CD4-positive, alpha-beta T cell treated with Interleukin-17A for 1 hour (primary cell): ENCODE data around the gene SYPL1.
A peak's percentile ranks its signal among the peaks of the same experiment; 100 is the strongest.

Experiments
- DNase-seq: peaks from one replicate; pipeline ENCODE4 v3.0.0-alpha.2; 2020

SYPL1 gene

DNA sequence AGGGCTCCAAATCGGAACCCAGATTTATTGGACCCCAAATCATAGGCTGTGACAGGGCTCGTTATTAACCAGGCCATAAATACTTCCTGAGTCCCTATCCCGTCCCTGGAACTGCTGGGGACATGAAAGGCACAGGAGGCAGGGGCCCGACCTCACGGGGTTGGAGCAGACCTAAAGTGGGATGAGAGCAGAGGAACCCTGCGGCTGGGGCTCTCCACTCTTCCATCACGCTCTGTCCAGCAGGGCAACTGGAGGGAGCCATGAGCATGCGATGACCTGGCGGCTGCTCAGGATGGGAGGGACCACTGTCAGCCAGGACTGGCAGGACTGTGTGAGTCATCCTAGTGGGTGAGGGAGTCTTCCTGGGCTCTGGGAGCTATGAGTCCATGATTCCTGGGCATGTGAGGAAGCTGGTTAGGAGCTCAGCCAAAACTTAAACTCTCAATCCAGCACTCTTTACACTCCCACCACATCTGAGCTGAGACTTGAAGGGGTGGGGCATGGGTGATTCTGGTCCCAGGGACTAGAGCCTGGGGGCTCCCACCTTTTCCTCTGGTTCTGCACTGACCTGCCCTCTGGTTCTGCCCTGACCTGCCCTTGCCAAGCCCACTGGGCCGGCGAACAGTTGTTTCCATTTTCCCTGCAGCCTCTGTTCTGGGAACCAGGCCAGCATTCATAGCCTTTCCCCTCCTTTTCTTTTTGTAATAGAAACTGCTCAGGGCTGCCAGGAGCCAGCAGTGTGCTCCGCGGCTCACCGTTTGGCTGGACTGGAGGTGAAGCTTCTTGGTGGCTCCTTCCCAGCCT, 47.1 kb downstream of the SYPL1 start:
- no peak for DNase-seq

DNA sequence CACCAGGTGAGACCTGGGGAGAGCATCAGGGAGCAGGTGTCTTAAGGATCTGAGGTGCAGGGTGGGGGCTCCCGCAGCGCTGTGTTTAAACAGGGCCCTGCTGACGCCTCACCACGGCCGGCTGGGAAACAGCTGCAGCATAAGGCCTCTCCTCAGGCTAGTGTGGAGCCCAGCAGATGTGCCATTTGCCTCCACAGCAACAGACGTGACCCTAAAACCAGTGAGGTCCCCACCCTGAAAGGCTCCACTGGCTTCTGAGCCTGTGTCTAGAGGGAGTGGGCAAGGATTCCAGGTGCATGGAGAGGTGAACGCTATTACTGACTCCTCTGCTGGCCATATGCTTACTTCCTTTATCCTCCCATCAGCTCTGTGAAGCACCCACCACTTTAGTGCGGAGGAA, 47.8 kb downstream of the SYPL1 start:
- no peak for DNase-seq

DNA sequence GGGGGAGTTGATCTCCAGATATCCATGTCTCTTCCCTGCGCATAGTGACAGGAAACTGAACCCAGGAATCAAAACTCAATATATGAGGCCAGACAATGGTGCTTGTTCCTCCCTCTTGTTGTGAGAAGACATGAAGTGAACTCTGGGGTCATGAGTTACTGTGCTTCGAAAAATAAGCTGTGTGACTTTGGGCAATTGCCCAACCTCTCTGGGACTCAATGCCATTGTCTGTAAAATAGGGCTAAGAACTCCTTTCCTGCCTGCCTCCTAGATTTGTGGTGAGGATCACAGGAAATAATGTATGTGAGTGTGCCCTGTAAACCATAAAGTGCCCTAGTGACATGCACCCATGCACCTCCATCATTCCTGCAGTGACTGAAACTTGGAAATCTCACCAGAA, 48.4 kb downstream of the SYPL1 start:
- DNase-seq: no peak

DNA sequence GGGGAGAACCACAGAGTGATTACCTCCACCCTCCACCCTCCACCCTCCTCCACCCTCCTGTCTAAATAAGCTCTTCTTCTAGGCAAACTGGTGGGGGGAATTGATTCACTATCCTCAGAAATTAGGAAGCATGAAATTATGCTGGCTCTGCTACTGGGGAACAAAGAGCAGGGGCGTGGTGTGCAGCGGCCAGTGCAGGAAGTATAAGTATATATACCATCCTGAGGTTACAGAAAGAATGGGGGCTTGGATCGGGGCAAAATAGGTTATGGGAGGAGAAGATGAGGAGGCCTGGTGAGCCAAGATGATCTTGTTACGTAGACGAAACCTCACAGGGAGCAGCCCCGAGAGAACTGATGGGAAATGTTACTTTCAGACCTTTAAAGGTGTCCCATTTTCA, 49.1 kb downstream of the SYPL1 start:
- DNase-seq: no peak

DNA sequence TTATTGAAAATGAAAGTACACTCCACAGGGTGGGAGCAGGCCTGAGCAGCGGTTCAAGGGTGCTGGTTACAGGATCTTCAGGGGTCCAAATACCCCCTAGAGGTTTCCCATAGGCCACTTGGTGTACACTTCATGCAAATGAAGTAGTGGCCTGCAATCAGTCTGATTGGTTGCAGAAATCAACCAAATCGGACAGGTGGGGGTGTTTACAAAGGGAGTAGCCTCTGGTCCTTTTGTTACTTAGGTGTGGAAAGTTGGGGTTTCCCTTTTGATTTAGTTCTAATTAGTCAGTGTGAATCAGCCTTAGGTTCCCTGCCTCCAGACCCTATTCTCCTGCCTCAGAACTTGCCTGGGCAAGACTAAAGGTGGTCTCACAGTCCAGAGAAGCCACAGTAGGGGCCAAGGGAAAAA, 49.6 kb downstream of the SYPL1 start:
- DNase-seq: no peak

DNA sequence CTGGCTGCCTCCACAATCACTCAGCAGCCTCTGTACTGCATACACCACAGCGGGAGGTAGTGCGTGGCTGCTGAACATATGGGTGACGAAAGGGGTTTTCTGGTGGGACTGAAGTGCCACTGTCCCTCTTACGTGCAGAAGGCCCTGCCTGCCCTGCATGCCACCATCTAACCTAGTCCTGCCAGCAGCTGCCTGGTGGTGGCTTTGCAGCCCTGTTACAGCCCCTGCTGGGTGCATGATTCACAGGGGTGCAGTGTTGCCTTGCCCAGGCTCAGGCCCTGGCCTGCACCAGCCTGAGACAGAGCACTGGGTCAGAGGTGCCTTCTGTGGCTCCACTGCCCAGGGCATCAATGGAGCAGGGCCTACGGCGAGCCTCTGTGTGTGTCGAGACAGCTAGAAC, 50.1 kb downstream of the SYPL1 start:
- no peak for DNase-seq

DNA sequence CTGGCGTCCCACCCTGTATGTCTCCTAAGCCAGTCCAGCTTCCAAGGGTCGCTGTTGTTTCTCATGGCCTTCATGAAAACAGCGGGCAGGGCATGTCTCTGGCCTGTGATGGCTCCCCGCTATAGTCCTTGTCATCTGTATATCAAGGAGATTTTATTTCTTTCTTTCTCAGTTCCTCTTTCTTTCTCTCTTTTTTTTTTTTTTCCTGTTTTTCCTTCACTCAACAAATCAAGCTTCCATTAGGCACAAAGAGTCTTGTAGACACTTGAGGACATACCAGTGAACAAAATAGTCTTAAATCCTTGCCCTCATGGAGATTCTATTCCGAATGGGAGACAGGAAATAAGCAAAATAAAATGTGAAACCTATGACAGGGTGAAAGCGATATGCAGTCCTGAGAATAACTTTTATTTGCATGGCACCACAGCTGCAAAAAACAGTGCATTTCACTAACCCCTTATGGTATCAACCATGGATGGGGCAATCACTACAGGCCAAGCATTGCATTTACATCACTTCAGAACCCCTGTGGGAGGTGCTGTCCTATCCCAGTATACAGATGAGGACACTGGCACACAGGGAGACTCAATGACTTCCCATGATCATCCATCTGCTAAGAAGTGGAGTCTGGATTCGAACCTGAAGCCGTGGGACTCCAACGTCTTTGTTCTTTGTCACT, 50.7 kb downstream of the SYPL1 start:
- no peak for DNase-seq

DNA sequence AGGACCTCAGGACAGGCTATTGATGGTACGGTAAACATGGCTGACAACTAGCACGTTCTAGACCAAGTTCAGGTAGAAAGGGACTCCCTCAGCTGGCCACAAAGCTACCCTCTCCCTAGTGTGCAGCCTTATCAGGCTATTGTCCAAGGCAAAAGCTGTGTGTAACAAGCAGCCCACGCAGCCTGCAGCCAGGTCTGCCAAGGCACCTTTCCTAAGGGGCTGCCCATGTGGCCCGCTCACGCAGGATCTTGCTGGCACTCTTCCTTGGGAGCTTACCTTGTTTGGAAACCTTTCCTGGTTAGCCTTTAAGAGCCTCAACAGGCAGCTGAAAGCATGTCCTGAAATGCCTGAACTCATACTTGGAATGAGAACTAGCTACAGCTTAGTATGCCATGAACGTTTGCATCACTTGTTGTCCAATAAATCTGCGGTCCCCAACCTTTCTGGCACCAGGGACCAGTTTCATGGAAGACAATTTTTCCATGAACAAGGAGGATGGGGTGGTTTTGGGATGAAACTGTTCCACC, 51.7 kb downstream of the SYPL1 start:
- no peak for DNase-seq

DNA sequence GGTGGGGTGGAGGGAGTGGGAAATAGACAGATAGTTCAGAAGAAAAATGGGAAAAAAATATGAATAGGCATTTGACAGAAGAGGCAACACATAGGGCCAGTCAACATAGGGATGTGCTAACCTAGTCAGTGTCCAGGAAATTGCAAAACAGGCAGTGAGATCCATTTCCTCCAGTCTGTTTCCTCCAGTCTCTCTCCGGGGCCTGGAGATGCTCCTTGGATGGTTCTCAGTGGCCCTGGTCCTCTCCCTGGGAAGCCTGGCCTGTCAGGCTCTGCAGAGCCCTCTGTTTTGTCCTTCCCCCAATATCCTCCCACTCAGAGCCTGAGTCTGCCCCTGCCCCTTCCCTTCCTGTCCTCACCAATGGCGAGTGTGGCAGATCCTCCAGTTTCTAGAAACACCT, 52.6 kb downstream of the SYPL1 start:
- DNase-seq: no peak

DNA sequence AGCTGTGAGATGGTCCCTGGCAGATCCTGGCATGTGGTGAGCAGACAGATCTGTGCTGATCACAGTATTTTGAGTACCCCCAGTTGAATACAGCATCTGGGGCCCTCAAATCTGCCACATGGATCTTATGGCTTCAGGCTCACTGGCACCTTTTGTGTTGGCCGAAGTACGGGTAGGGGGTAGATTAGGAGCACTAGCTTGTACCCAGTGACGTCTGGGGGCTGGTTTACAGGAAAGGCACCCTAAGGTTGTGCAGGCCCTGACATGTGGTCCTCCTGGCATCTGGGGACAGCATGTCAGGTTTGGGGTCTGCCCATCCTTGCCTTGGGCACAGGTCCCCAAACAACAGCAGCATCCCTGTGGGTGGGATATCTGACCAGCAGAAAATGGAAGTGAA, 53.2 kb downstream of the SYPL1 start:
- DNase-seq: no peak

DNA sequence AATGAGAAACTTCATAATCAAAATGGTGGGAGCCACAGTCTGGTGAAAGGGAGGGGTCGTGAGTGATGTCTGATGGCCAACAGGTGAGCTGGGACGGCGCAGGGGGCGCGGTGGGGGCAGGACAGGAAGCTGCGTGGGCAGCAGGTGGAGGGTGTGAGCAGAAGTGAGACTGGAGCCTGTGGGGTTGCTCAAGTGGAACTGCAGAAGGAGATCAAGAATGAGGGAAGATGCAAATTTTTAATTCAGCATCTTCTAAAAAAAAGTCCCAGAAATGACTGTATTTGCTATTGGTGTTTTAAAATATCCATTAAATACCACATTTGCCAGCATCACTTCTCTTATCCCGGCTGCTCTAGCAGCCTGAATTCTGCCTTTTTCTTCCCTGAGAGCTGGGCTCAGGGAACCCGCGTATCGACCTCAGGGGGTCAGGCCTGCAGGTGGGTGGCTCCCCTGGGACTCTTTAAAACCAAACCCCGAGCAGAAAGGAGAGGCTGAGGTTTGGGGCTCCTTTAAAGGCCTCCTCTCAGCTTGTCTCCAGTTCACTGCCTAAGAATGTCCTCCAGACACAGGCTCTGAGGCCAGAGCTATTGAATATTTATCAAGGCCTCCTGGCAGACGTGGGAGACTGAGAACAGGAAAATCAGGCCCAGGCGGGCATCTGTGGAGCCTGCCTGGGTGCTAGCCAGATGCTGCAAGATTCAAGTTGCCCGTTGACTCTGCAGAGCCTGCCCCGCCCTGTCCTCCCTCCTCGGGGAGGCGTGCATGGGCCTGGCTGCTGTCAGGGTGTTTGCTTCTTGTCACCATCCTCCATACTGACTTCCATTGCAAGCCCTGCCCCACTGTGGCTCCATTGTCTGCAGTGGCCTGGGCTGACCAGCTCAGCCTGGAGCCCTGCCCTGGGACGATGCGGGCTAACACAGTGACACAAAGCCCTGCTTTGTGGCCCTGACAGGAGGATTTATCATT, 53.9 kb downstream of the SYPL1 start:
- no peak for DNase-seq

DNA sequence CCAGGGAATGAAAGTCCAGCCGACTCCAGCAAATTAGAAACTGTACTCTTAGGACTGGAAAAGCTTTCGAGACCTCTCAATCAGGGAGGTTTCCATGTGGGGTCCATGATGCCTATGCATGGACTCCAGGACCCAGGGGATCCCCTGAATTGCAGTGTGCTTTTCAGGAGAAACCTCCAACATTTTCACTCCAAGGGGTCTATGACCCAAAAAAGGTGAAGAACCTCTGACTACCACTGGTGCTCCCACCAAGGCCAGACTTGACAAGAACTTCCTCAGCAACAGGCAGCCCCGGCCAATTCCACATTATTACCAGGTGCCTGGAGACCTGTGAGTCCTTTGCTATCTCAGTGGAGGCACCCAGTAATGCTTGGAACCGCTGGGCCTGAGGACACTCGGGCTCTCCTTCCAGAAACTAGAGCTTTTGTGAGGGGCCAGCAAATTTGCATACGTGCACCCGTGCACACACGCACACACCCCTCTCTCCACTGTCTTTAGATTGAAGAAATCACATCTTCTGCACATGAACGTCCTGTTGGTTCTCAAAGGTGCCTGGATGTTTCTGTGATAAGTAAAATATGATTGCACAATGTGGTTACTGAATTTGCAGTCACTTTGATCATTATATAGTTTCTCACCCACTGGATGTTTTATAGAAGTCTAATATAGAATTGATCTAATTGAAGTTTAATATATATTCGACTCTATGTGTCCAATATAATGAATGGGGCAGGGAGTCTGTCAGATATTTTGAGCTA, 54.7 kb downstream of the SYPL1 start:
- DNase-seq: no peak

DNA sequence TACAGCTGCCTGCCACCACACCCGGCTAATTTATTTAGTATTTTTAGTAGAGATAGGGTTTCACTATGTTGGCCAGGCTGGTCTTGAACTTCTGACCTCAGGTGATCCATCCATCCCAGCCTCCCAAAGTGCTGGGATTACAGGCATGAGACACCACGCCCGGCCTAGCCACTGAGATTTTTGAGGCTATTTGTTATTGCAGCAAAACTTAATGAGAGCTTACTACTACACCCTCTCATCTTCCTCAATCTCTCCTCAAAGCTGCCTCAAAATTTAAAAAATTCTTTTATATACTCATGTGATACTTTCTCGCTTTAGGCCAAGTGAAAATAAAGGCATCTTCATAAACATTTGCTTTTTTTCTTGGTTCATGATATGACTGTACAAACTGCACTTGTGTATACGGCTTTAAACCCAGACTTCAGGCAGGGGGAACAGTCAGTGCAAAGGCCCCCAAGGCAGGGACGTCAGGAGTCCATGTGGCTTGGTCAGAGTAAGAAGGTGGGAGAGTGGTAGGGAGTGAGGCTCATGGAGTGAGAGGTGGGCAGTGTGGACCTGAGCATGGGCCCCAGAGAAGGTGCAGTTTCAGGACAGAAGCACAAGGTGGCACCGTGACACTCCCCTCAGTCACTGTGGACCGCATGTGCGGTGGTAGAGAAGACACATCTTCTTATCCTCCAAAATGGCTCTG, 55.5 kb downstream of the SYPL1 start:
- DNase-seq: peak; percentile 75

DNA sequence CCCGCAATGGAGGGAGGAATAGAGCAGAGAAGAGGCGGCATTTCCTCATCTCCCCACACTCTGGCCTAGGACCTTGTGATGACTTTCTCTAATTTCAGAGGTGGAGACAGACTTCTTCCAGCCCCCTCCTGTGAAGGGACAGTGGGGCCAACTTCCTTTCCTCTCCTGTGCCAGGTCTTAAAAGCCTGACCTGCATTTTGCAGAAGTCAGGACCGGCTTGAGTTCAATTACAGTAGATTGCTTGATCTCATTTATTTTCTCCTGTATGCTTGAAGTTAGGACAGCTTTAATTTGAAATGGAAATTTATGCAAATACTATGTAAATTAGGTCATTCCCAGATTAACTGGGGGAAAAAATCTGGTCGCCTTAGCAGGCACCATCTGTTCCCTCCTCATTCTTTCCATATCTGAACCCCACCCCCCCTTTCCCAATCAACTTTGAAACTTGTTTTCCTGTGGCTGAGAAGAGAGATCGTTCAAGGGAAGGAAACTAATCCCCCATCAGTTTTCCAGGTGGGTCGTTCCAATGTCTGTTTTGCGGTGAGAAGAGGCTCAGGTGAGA, 57.1 kb downstream of the SYPL1 start:
- DNase-seq: no peak

DNA sequence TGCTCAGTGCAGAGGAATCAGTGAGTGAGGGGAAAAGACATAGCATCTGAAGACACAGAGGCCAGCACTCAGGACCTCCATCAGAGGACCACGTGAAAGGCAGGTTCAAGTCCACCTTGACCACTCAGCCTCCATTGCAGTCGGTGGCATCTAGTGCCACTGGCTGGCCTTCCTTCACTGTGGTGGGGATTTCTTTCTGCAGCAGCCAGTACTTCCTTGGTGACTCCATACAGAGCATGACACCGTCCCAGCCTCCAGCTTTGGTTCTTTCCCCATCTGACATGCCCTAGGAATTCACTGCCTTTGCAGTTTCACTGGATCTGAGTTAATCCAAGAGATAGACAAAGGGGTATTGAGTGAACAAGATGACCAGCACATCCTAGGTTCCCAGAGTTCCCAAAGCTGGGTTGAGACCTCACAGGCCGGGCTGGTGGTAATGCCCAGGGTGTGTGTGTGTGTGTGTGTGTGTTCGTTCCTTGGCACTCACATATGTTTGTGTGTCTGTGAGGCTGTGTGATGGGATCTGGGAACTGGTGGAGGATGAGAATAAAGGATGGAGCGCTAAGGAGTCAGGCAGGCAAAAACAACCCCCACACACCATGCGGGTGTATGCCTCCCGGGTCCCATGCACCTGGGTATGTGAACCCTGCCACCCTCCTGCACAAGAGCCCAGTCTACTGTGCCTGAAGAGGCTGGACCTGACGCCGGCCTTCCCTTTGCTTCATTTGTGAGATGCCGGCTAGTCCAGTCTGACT, 57.8 kb downstream of the SYPL1 start:
- no peak for DNase-seq

DNA sequence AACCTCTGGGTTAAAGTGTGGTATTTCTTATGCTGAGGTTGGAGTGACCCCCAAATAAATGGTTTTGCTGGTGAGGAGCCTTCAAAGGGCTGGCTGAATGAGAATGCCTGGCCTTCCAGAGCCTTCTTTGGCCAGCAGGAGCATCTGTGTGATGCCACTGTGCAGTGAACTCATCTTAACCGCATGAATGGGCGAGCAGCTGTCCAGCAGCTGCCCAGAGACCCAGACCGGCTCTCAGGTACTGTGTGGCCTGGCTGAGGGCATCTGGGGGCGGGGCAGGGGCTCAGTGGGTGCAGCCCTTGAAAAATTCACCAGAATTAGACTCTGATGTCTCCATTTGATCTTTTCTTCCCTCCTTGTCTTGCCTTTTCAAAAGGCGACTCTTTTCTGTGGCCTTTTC, 59.0 kb downstream of the SYPL1 start:
- no peak for DNase-seq

DNA sequence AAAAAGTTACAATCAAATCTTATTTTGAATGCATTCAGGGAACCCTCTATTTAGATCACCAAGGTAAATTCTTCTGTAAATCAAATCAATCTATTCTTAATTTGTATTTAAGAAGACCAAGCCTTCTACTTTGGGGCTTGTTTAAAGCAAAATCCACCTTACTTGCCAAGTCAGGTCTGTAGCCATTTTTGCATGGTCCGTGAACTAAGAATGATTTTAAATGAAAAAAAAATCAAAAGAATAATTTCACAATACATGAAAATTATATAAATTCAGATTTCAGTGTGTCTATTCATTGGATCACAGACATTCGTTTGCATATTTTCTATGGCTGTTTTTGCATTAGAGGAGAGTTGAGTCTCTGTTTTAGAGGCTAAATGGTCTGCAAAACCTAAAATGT, 59.4 kb downstream of the SYPL1 start:
- no peak for DNase-seq

DNA sequence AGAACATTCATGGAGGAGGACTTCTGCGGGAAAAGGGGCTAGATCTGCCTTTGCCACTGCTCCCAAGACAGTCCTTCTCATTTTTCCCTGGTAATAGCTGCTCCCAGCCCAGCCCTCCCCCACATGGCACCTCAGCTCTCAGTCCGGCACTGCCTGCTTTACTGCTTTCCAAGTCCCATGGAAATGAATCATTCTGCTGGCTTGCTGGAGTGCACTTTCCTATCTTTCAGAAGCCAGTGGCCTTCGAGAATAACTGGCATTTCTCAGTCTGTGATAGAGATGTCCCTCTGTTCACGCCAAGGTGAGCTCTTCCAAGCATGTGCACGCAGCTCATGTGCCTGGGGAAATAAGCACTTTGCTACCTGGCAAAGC, 61.4 kb downstream of the SYPL1 start:
- no peak for DNase-seq

DNA sequence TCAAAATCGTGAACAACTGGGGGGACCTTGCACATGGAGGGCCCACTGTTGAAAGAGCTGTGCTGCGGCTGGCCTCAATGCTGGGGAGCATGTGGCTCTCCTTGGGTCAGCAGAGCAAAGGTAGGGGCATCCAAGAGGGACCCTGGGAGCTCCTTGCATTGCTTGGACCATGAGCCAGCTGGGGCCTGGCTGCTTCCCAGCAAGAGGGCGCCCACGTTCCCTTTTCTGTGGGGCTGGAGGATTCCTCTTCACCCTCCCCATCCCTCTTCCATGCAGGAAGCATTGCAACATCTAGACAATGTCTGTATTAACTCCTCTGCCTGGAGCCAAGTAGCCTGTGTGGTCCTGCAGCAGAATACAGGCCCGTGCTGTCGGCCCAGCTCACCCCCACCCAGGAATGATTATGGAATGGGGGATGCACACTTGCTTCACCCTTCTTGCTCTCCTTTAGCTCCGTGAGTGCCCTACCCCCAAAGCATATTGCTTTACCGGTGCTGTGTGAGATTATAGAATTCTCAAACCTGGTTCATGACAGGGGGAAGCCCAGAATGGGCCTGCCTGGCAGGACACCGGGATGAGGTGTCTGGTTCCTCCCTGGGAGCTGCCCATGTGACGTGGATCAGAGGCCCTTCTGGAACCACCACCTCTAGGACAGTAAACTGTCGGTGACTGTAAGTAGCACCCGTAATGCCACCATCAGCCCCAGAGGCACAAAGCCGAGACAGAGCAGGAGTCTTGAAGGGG, 61.9 kb downstream of the SYPL1 start:
- no peak for DNase-seq

DNA sequence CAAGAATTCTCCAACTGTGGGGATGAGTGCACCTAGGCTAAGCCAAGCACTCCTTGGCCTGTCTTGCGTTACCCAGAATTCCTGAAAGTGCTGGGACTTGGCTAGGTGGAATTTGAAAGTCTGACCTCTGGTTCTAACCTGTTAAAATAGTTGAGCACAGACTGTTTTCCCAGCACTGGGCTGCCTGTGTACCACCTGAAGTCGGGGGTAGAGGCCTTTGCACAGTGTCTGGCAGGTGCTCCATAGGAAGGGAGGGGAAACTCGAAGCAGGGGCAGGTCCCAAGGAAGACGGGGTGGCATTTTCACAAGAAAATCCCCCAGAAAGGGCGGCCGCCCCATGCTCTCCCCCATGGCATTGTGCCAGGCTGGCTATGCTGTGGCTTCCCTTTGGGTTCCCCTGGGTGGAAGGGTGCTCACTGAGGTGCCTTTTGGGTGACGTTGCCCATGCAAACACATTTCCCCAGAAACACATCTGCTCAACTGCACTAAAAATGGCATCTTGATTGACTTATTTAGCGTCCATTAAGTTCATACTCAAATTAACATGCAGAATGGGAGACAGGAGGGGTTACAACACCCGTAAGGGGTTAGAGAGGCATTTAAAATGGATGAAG, 62.9 kb downstream of the SYPL1 start:
- DNase-seq: no peak
